Testis (tissue), 3 donors: ENCODE results near the gene SMIM35. TPM values are rescaled to one million over a fixed set of nuclear protein-coding genes. Genes with fewer than 3 reads are reported as not detected.
A peak's percentile ranks its signal among the peaks of the same experiment; 100 is the strongest.

ENCODE experiments used
- DNase-seq: peaks from one replicate; pipeline ENCODE4 v3.0.0-alpha.2; 2019
- H3K27ac ChIP-seq, 2 donors: fragments of 200-600 bp; sonication (generic); one replicate each; pipeline ENCODE4 v1.5.1; 2019
- H3K27me3 ChIP-seq: fragments of 200-600 bp; sonication (generic); one replicate; pipeline ENCODE4 v1.5.1; 2019
- H3K36me3 ChIP-seq: fragments of 200-600 bp; sonication (generic); one replicate; pipeline ENCODE4 v1.5.1; 2017; ENCODE audit warnings: low read depth; ENCODE audit errors: missing control alignments
- H3K4me1 ChIP-seq: fragments of 200-600 bp; sonication (generic); one replicate; pipeline ENCODE4 v1.5.1; 2019
- H3K4me3 ChIP-seq, 2 donors: fragments of 200-600 bp; sonication (generic); one replicate each; pipeline ENCODE4 v1.5.1; 2017 to 2019
- H3K9me3 ChIP-seq: fragments of 200-600 bp; sonication (generic); one replicate; pipeline ENCODE4 v1.5.1; 2017
- POLR2A ChIP-seq: fragments of 450-650 bp; IDR thresholded peaks from one replicate; pipeline ENCODE4 v1.6.1; 2017; ENCODE audit warnings: antibody characterized with exemption, mild to moderate bottlenecking, moderate library complexity
- WGBS, 2 donors: methylation state at CpG; one replicate each; pipeline ENCODE4 v1.1.5; 2018; 5-methylcytosine and 5-hydroxymethylcytosine counted together
- intact Hi-C: fragments of 100-400 bp; cut with DNase I; formaldehyde crosslinking; loops from one replicate; pipeline ENCODE4 v1.15.1; 2023; ENCODE audit warnings: low total_unique reads
- polyA plus RNA-seq: library from polyadenylated mRNA; stranded (reverse); fragments of 350-450 nt; fragmentation: Illumina TruSeq; extraction: RNeasy Lipid Tissue Mini Kit (QIAGEN cat#74804); gene quantifications from one replicate; pipeline ENCODE4 v1.2.3, GENCODE V29; 2014; ENCODE audit warnings: low read depth, low replicate concordance; ENCODE audit not compliant: insufficient read depth
- total RNA-seq, 2 donors: library from RNA; depleted of rRNA; stranded (reverse); fragments of >200 nt; gene quantifications; one replicate each; pipeline ENCODE4 v1.2.3, GENCODE V29; 2016
- TF ChIP-seq, protein P1 (sequence below), 3 experiments: fragments of 450-650 bp in 2 of 3; fragments of 200-600 bp in 1 of 3; sonication (generic) in 1 of 3; IDR thresholded peaks; one replicate each; pipeline ENCODE4 v1.5.1; 2016 to 2019; ENCODE audit warnings: antibody characterized with exemption in 3 of 3, mild to moderate bottlenecking in 2 of 3, moderate library complexity in 1 of 3

SMIM35 gene
- total and polyA plus RNA-seq, 3 donors from 2014 or later: 0.17 to 0.19 TPM; not detected in 1

DNA sequence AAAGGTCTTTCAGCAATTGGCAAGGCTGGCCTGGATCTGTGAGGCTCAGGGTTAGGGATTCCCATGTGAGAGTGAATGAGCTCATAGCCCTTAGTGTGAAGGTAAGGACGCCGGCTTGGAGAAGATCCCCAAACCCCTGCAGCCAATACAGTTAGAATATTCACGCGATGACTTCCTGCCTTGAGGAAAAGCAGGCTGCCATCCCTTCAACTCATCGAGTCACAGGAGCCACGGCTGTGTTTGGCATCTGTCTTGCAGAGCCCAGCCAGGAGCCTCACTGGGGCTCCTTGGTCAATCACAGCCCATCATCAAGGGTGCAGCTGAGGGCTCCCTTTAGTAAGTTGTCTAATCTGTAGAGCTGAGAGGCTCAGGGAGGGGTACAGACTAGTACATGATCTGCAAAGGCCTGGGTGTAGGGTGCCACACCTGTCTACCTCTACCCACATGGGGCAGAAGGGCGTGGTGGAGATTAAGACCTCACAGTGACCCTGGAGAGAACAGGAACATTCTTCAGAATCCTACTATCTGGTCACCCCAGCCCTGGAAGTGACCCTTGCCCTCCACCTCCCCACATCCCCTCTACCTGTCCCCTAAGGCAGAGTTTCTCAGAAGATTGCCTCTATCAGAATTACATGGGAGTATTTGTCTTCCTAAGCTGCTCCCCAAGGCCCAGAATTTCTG is 82.1 kb downstream of the SMIM35 start:
- Histone ChIP-seq H3K4me1 (peaks cover 5% of the 10 kb centered on the region), H3K4me3 (no peak overlapping the region), H3K9me3 (no peaks in the 10 kb centered on the region), H3K36me3 (no peaks in the 10 kb centered on the region), H3K27me3 (no peaks in the 10 kb centered on the region), H3K27ac (no peak overlapping the region)
- TF ChIP-seq POLR2A: no peak
- TF ChIP-seq, protein P1, sequence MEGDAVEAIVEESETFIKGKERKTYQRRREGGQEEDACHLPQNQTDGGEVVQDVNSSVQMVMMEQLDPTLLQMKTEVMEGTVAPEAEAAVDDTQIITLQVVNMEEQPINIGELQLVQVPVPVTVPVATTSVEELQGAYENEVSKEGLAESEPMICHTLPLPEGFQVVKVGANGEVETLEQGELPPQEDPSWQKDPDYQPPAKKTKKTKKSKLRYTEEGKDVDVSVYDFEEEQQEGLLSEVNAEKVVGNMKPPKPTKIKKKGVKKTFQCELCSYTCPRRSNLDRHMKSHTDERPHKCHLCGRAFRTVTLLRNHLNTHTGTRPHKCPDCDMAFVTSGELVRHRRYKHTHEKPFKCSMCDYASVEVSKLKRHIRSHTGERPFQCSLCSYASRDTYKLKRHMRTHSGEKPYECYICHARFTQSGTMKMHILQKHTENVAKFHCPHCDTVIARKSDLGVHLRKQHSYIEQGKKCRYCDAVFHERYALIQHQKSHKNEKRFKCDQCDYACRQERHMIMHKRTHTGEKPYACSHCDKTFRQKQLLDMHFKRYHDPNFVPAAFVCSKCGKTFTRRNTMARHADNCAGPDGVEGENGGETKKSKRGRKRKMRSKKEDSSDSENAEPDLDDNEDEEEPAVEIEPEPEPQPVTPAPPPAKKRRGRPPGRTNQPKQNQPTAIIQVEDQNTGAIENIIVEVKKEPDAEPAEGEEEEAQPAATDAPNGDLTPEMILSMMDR (IDR thresholded peaks at IDR 0.05): no peak
- DNase-seq: no peak
- WGBS, 2 donors: 92 to 96% methylated on average over 7 of the region's 7 CpGs
- intact Hi-C loops: no loop called here

DNA sequence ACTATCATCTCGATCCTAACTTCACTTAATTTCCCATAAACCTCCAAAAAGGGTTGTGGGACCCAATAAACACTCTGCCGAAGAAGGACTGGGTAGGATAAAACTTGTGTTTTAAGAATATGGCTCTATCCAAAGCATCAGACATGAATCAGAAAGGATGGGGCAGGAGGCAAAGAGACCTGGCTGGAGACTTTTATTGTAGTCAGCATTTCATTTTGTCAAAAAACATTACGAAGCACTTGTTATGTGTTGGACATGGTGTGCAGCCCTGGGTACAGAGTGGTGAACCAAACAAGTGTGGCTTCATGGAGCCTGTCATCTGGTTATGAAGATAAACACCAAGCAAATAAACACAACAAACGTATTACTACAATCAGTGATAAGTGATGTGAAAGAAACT is 83.3 kb downstream of the SMIM35 start:
- Histone ChIP-seq H3K4me1 (peaks cover 5% of the 10 kb centered on the region), H3K36me3 (no peaks in the 10 kb centered on the region), H3K4me3 (no peak overlapping the region), H3K27ac (no peak overlapping the region), H3K27me3 (no peaks in the 10 kb centered on the region), H3K9me3 (no peaks in the 10 kb centered on the region)
- DNase-seq: no peak
- 76 to 91% methylated on average over 4 of the region's 4 CpGs for WGBS, 2 donors
- intact Hi-C loops: no loop called here
- no peak for TF ChIP-seq POLR2A
- TF ChIP-seq, protein P1 (IDR thresholded peaks at IDR 0.05): no peak

DNA sequence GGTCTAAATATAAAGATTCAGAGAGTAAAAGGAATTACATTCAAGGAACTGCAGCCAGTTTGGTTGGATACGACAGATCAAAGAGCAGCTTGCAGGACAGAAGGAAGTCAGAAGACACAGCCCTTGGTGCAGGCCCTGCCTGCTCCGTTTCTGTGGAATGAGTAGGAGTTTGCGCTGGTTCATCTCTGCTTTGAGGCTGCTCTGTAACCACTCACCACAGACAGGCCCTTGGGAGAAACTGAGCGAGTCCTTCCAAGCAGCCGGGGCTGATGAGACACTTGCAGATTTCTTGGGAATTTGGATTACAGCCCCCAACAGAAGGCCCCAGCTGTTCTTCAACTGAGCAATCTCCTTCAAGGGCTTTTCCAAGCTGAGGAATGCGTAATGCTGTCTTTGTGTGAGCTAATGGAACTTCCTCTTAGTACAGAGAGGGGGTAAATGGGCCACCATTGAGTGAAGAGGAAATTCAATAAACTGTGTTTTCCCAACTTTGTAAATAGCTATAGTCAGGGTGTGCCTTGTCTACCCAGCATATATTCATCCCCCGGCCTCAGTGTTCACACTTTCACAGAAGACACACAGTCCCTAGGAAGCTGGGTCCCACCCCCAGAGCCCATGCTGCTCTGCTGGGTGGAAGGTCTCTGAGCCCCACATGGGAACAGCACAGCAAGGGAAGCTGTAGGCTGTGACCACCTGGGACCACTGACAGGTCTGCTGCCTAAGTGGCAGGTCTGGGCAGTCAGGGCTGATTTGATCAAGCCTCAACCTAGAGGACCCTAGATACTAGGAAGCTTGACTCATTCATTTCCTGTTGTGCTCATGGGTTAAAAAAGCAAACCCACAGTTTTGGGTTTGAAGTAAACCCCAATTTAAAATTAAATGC is 84.0 kb downstream of the SMIM35 start:
- Histone ChIP-seq H3K36me3 (no peaks in the 10 kb centered on the region), H3K9me3 (no peaks in the 10 kb centered on the region), H3K27ac (no peak overlapping the region), H3K27me3 (no peaks in the 10 kb centered on the region), H3K4me1 (peaks cover 5% of the 10 kb centered on the region), H3K4me3 (no peak overlapping the region)
- no peak for TF ChIP-seq POLR2A
- TF ChIP-seq, protein P1 (IDR thresholded peaks at IDR 0.05): no peak
- DNase-seq: peak; percentile 63
- intact Hi-C loops: no loop called here
- 46 to 64% methylated on average over 7 of the region's 7 CpGs for WGBS, 2 donors

DNA sequence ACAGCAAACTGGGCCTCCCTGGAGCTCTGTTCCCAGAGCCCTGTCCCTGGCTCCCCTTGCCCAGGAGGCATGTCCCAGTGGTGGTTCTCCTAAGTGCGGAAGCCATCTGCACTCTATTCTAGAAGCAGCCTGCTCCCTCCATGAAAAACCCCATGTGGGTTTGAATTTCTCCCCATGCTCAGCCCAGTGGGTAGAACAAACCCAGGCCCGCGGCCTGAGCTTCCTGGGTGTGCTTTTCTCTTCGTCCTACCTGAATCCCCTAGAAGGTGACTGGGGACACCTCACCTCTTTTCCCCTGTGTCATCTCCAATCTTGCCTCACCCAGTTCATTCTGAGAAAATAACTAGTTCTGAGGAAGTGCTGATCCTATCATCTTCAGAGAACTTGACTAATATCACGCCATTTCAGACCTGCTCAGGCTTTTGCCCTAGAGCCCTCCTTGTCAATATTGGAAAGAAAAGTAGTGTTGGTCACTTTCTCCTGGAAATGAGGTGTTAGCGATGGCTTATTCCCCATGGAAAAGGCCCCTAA is 84.7 kb downstream of the SMIM35 start:
- intact Hi-C loops: no loop called here
- DNase-seq: no peak
- Histone ChIP-seq H3K4me1 (peaks cover 5% of the 10 kb centered on the region), H3K27ac (no peak overlapping the region), H3K4me3 (no peak overlapping the region), H3K27me3 (no peaks in the 10 kb centered on the region), H3K9me3 (no peaks in the 10 kb centered on the region), H3K36me3 (no peaks in the 10 kb centered on the region)
- TF ChIP-seq, protein P1 (IDR thresholded peaks at IDR 0.05): no peak
- WGBS, 2 donors: 85 to 96% methylated on average over 6 of the region's 6 CpGs
